GM12892 (cell line): ENCODE measurements around the gene SMPD3.

Experiments
- POLR2A ChIP-seq: IDR thresholded peaks from 2 replicates; pipeline ENCODE4 v1.6.1; 2011; ENCODE audit warnings: low read depth, low read length, control low read depth
- POLR2AphosphoS5 ChIP-seq: IDR thresholded peaks from 2 replicates; pipeline ENCODE4 v1.6.1; 2011; ENCODE audit warnings: low read depth, low read length, control low read depth
- TAF1 ChIP-seq: IDR thresholded peaks from 2 replicates; pipeline ENCODE4 v1.6.1; 2011; ENCODE audit warnings: low read depth, mild to moderate bottlenecking, control low read depth, low read length, borderline replicate concordance

DNA sequence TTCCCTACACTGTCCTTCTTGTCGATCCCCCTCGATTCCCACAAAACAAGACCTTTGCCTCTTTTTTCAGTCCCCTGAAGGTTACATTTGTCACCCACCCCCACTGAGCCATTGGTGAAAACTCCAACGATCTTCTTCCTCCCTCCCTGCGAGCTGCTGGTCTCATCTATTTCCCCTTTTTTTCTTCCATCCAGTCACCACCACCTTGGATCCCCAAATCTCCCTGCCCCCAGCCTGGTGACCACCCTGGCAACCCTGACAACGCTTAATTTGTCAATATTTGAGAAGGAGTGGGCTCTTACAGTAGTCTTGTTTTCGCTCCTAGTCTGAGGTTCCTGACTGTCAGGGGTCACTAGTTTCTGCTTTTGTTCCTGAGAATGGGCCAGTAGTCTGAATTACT lies 62.9 kb downstream of the SMPD3 start:
- TF ChIP-seq POLR2AphosphoS5 (no peak), POLR2A (no peak), TAF1 (no peak)
